Panc1 (cell line): ENCODE results near the gene DDX24. TPM values are rescaled to one million over a fixed set of nuclear protein-coding genes. Genes with fewer than 3 reads are reported as not detected.

Experiments used
- ATAC-seq: fragments of 200-7000 bp; cut with Tn5 transposase; 2 replicates; pipeline ENCODE4 v1.9.1; 2020; ENCODE audit warnings: mild to moderate bottlenecking, moderate library complexity
- BruUV-seq: library from RNA; stranded (reverse); fragments of 400-500 nt; replicated peaks from 2 replicates; lab custom pipeline; 2021; lab: Mats Ljungman, UMichigan
- CTCF ChIA-PET: fragments of 300-600 bp; sonication (Branson Sonifier 250); formaldehyde crosslinking; loops from one replicate; lab custom pipeline; 2022; ENCODE audit warnings: antibody characterized with exemption; lab: Charles Lee
- POLR2A ChIA-PET: fragments of 300-600 bp; sonication (Branson Sonifier 250); formaldehyde crosslinking; loops from one replicate; lab custom pipeline; 2022; ENCODE audit warnings: antibody characterized with exemption; lab: Charles Lee
- DNase-seq: peaks from one replicate; pipeline ENCODE4 v3.0.0-alpha.2; 2010; ENCODE audit warnings: low read depth, low spot score
- H3K27ac ChIP-seq: 2 replicates; pipeline ENCODE4 v1.5.1; 2011; ENCODE audit warnings: mild to moderate bottlenecking, low read length, inconsistent platforms
- H3K27me3 ChIP-seq: fragments of 200-500 bp; sonication (Bioruptor generic); 2 replicates; pipeline ENCODE4 v1.6.0; 2014; ENCODE audit warnings: low read length, inconsistent platforms; ENCODE audit not compliant: control insufficient read depth, insufficient read depth
- H3K36me3 ChIP-seq: fragments of 200-500 bp; sonication (Bioruptor generic); 2 replicates; pipeline ENCODE4 v1.5.1; 2014; ENCODE audit warnings: inconsistent platforms, mild to moderate bottlenecking, low read length, moderate library complexity; ENCODE audit not compliant: control insufficient read depth, insufficient read depth
- H3K4me1 ChIP-seq: 2 replicates; pipeline ENCODE4 v1.5.1; 2011; ENCODE audit warnings: inconsistent platforms, mild to moderate bottlenecking, low read length, moderate library complexity; ENCODE audit not compliant: control insufficient read depth, insufficient read depth
- H3K4me3 ChIP-seq, 2 experiments: 2 replicates each; pipeline ENCODE4 v1.5.1; 2011 to 2012; ENCODE audit warnings: low read depth in 2 of 2, low read length in 2 of 2, mild to moderate bottlenecking in 2 of 2, inconsistent platforms in 1 of 2, moderate library complexity in 1 of 2
- H3K9me3 ChIP-seq: fragments of 200-500 bp; sonication (Bioruptor generic); 2 replicates; pipeline ENCODE4 v1.5.1; 2014; ENCODE audit warnings: low read depth, mild to moderate bottlenecking, inconsistent platforms, low read length, moderate library complexity; ENCODE audit not compliant: control insufficient read depth, insufficient read depth
- POLR2AphosphoS5 ChIP-seq: IDR thresholded peaks from 2 replicates; pipeline ENCODE4 v1.6.1; 2012; ENCODE audit warnings: mild to moderate bottlenecking, low read depth, low read length, moderate library complexity
- SIN3A ChIP-seq: IDR thresholded peaks from 2 replicates; pipeline ENCODE4 v1.6.1; 2012; ENCODE audit warnings: low read depth, mild to moderate bottlenecking, low read length, moderate library complexity, borderline replicate concordance; ENCODE audit not compliant: insufficient read depth
- TCF7L2 ChIP-seq: IDR thresholded peaks from 2 replicates; pipeline ENCODE4 v1.6.1; 2011; ENCODE audit warnings: mild to moderate bottlenecking, low read depth, low read length, inconsistent platforms
- in situ Hi-C: cut with HindIII; loops from 2 replicates; pipeline ENCODE4 v1.10.0; 2016; ENCODE audit warnings: low sequenced_read_pairs, low pct_unique_long_range_greater_than_20kb
- intact Hi-C: fragments of 100-400 bp; cut with micrococcal nuclease; formaldehyde crosslinking; loops from one replicate; pipeline ENCODE4 v1.10.0; 2022; ENCODE audit not compliant: unreplicated experiment
- total RNA-seq: library from RNA; stranded (reverse); gene quantifications from one replicate; pipeline ENCODE4 v1.2.1, GENCODE V29; 2021; ENCODE audit not compliant: unreplicated experiment
- TF ChIP-seq, protein P1 (sequence below), 2 experiments: IDR thresholded peaks; 2 replicates each; pipeline ENCODE4 v1.6.1; 2011 to 2012; ENCODE audit warnings: low read depth in 2 of 2, control low read depth in 1 of 2, low read length in 1 of 2, mild to moderate bottlenecking in 1 of 2, moderate library complexity in 1 of 2; ENCODE audit not compliant: insufficient read depth in 1 of 2
- TF ChIP-seq, protein P2 (sequence below): fragments of 450-650 bp; IDR thresholded peaks from 2 replicates; pipeline ENCODE4 v1.5.1; 2017; ENCODE audit warnings: mild to moderate bottlenecking

The DDX24 gene
- total RNA-seq, 1 experiment from 2014 or later, result 103 TPM

GRCh38 chr14:94124582-94125377 lies 43.8 kb upstream of the DDX24 start:
- no peaks in the 10 kb centered on the region for H3K4me1 ChIP-seq
- POLR2A ChIA-PET, result interaction anchor here (0.7 kb wide), 1 partner anchor 1106 kb away, joined by 6 read pairs; no protein-coding TSS in a partner anchor
- no peak overlapping the region for H3K27ac ChIP-seq
- in situ Hi-C loops (no loop called here), intact Hi-C loops (no loop called here)
- H3K4me3 ChIP-seq, result no peak overlapping the region
- no peaks in the 10 kb centered on the region for H3K27me3 ChIP-seq
- H3K36me3 ChIP-seq, result no peaks in the 10 kb centered on the region
- CTCF ChIA-PET, result no interaction called here
- DNase-seq (no peak), ATAC-seq (no peak)
- H3K9me3 ChIP-seq, result no peaks in the 10 kb centered on the region
- BruUV-seq, result no TSS peak
- TF ChIP-seq, protein P1, sequence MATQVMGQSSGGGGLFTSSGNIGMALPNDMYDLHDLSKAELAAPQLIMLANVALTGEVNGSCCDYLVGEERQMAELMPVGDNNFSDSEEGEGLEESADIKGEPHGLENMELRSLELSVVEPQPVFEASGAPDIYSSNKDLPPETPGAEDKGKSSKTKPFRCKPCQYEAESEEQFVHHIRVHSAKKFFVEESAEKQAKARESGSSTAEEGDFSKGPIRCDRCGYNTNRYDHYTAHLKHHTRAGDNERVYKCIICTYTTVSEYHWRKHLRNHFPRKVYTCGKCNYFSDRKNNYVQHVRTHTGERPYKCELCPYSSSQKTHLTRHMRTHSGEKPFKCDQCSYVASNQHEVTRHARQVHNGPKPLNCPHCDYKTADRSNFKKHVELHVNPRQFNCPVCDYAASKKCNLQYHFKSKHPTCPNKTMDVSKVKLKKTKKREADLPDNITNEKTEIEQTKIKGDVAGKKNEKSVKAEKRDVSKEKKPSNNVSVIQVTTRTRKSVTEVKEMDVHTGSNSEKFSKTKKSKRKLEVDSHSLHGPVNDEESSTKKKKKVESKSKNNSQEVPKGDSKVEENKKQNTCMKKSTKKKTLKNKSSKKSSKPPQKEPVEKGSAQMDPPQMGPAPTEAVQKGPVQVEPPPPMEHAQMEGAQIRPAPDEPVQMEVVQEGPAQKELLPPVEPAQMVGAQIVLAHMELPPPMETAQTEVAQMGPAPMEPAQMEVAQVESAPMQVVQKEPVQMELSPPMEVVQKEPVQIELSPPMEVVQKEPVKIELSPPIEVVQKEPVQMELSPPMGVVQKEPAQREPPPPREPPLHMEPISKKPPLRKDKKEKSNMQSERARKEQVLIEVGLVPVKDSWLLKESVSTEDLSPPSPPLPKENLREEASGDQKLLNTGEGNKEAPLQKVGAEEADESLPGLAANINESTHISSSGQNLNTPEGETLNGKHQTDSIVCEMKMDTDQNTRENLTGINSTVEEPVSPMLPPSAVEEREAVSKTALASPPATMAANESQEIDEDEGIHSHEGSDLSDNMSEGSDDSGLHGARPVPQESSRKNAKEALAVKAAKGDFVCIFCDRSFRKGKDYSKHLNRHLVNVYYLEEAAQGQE (IDR thresholded peaks at IDR 0.05; ENCODE audit: insufficient read depth in 1 of 2, low read depth in 2 of 2, low read length in 1 of 2), result no peak
- TF ChIP-seq SIN3A, result no peak

DNA sequence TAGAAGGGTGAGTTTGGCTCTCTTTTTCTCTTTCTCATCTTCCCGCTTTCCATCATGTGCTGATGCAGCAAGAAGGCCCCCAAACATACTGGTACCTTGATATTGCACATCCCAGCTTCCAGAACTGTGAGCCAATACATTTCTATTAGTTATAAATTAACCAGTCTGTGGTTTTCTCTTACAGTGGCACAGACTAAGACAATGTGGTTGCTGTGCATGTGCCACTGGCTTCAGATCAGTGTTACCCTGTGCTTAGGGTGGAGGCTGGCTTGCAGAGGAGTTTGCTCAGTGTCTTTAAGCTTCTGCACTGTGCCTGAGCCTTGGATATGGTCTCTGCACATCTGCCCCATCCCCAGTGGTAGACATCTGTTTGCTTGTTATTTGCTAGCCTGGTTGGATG lies 42.9 kb upstream of the DDX24 start:
- ATAC-seq (no peak), DNase-seq (no peak)
- intact Hi-C loops, result no loop called here
- Histone ChIP-seq H3K36me3 (no peaks in the 10 kb centered on the region), H3K4me1 (no peaks in the 10 kb centered on the region), H3K27ac (no peak overlapping the region), H3K4me3 (no peak overlapping the region), H3K27me3 (no peaks in the 10 kb centered on the region), H3K9me3 (no peaks in the 10 kb centered on the region)
- BruUV-seq, result no TSS peak
- POLR2A ChIA-PET, result no interaction called here
- in situ Hi-C loops, result no loop called here
- CTCF ChIA-PET, result no interaction called here
- TF ChIP-seq, protein P2, sequence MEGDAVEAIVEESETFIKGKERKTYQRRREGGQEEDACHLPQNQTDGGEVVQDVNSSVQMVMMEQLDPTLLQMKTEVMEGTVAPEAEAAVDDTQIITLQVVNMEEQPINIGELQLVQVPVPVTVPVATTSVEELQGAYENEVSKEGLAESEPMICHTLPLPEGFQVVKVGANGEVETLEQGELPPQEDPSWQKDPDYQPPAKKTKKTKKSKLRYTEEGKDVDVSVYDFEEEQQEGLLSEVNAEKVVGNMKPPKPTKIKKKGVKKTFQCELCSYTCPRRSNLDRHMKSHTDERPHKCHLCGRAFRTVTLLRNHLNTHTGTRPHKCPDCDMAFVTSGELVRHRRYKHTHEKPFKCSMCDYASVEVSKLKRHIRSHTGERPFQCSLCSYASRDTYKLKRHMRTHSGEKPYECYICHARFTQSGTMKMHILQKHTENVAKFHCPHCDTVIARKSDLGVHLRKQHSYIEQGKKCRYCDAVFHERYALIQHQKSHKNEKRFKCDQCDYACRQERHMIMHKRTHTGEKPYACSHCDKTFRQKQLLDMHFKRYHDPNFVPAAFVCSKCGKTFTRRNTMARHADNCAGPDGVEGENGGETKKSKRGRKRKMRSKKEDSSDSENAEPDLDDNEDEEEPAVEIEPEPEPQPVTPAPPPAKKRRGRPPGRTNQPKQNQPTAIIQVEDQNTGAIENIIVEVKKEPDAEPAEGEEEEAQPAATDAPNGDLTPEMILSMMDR, result no peak
- TF ChIP-seq, protein P1 (IDR thresholded peaks at IDR 0.05; ENCODE audit: insufficient read depth in 1 of 2, low read depth in 2 of 2, low read length in 1 of 2), result no peak
- TF ChIP-seq TCF7L2 (no peak), POLR2AphosphoS5 (no peak), SIN3A (no peak)
